ENCODE data around the gene ZMYND19.

The ZMYND19 gene

DNA sequence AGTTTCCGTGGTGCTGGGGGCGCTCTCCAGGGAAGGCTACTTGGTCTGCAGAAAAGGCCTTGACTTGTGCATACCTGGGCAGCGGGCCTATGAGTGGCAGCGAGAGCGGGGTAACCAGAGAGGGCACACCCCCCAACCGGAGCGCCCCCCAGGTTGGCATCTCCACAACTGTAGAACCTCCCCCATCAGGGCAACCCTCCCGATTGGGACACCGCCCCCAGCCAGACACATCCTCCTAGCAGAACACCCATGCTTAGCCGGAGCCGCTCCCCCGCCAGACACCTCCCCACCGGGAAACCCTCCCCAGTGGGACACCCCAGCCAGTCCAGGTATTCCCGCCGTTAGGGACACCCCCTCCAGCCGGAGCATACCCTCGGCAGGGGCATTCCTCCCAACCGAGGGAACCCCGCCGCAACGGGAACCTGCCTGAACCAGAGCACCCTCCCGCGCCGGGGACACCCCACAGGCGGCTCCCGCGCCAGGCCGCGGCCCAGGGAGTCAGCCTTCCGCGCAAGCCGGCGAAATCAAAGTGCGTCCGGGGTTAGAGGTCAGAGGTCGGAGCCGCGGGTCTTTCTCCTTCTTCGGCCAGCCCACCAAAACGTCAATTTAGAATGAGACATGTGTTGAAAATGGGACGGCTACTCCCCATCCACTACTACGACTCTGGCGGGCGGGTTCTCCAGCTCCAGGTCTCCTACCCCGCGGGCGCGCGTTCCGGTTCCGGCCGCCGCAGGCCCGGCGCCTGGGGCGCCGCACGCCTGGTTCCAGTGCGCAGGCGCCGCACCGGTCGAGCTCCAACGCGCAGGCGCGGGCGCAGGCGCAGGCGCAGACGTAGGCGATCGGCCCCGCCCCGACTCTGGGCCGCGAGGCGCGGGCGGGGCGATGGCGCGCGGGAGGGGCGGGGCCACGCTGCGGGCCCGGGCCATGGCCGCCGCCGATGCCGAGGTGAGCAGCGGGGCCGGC lies 28.1 kb upstream of the ZMYND19 start, which contains the start of gene EHMT1 (continued):
- TF ChIP-seq OVOL3 (tag by site-specific recombination; IDR thresholded peaks at IDR 0.05): 0 out of 2 replicates have a peak, but pooled peaks have one; percentile 40
- TF ChIP-seq, protein P1, sequence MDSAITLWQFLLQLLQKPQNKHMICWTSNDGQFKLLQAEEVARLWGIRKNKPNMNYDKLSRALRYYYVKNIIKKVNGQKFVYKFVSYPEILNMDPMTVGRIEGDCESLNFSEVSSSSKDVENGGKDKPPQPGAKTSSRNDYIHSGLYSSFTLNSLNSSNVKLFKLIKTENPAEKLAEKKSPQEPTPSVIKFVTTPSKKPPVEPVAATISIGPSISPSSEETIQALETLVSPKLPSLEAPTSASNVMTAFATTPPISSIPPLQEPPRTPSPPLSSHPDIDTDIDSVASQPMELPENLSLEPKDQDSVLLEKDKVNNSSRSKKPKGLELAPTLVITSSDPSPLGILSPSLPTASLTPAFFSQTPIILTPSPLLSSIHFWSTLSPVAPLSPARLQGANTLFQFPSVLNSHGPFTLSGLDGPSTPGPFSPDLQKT (IDR thresholded peaks at IDR 0.05; ENCODE audit: borderline replicate concordance, low read depth, low read length): no peak
- no peak for TF ChIP-seq ZNF112 (tag by site-specific recombination; IDR thresholded peaks at IDR 0.05)
- TF ChIP-seq, protein P2, sequence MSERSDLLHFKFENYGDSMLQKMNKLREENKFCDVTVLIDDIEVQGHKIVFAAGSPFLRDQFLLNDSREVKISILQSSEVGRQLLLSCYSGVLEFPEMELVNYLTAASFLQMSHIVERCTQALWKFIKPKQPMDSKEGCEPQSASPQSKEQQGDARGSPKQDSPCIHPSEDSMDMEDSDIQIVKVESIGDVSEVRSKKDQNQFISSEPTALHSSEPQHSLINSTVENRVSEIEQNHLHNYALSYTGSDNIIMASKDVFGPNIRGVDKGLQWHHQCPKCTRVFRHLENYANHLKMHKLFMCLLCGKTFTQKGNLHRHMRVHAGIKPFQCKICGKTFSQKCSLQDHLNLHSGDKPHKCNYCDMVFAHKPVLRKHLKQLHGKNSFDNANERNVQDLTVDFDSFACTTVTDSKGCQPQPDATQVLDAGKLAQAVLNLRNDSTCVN (tag by site-specific recombination; optimal IDR thresholded peaks at IDR 0.05): peak; percentile 86
- no peak for TF ChIP-seq ZNF560 (tag by site-specific recombination; IDR thresholded peaks at IDR 0.05; ENCODE audit: borderline replicate concordance)
- peak; percentile 56; the same call in 1 of the 2 replicates for TF ChIP-seq ZNF2 (tag by site-specific recombination; IDR thresholded peaks at IDR 0.05)
- peak; percentile 92 for TF ChIP-seq GLIS2 (tag by site-specific recombination; IDR thresholded peaks at IDR 0.05)
- TF ChIP-seq, protein P3, sequence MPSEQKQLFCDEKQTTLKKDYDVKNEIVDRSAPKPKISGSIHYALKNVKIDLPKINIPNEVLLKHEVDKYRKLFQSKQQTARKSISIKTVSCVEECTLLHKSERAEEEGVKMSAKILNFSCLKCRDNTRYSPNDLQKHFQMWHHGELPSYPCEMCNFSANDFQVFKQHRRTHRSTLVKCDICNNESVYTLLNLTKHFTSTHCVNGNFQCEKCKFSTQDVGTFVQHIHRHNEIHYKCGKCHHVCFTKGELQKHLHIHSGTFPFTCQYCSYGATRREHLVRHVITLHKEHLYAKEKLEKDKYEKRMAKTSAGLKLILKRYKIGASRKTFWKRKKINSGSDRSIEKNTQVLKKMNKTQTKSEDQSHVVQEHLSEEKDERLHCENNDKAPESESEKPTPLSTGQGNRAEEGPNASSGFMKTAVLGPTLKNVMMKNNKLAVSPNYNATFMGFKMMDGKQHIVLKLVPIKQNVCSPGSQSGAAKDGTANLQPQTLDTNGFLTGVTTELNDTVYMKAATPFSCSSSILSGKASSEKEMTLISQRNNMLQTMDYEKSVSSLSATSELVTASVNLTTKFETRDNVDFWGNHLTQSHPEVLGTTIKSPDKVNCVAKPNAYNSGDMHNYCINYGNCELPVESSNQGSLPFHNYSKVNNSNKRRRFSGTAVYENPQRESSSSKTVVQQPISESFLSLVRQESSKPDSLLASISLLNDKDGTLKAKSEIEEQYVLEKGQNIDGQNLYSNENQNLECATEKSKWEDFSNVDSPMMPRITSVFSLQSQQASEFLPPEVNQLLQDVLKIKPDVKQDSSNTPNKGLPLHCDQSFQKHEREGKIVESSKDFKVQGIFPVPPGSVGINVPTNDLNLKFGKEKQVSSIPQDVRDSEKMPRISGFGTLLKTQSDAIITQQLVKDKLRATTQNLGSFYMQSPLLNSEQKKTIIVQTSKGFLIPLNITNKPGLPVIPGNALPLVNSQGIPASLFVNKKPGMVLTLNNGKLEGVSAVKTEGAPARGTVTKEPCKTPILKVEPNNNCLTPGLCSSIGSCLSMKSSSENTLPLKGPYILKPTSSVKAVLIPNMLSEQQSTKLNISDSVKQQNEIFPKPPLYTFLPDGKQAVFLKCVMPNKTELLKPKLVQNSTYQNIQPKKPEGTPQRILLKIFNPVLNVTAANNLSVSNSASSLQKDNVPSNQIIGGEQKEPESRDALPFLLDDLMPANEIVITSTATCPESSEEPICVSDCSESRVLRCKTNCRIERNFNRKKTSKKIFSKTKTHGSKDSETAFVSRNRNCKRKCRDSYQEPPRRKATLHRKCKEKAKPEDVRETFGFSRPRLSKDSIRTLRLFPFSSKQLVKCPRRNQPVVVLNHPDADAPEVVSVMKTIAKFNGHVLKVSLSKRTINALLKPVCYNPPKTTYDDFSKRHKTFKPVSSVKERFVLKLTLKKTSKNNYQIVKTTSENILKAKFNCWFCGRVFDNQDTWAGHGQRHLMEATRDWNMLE (tag by site-specific recombination; conservative IDR thresholded peaks at IDR 0.05; ENCODE audit: low read depth): peak; percentile 89
- no peak for TF ChIP-seq ZNF266 (tag by site-specific recombination; IDR thresholded peaks at IDR 0.05; ENCODE audit: low read depth)
- no peak for TF ChIP-seq ZNF433 (tag by site-specific recombination; IDR thresholded peaks at IDR 0.05; ENCODE audit: low read depth)
- TF ChIP-seq ZNF624 (tag by site-specific recombination; IDR thresholded peaks at IDR 0.05): no peak
- TF ChIP-seq ZNF514 (tag by site-specific recombination; IDR thresholded peaks at IDR 0.05): no peak
- no peak for TF ChIP-seq PRDM1 (tag by site-specific recombination; IDR thresholded peaks at IDR 0.05)
- TF ChIP-seq FEZF1 (tag by site-specific recombination; IDR thresholded peaks at IDR 0.05): no peak
- no peak for TF ChIP-seq ZNF121 (tag by site-specific recombination; IDR thresholded peaks at IDR 0.05)
- TF ChIP-seq, protein P4, sequence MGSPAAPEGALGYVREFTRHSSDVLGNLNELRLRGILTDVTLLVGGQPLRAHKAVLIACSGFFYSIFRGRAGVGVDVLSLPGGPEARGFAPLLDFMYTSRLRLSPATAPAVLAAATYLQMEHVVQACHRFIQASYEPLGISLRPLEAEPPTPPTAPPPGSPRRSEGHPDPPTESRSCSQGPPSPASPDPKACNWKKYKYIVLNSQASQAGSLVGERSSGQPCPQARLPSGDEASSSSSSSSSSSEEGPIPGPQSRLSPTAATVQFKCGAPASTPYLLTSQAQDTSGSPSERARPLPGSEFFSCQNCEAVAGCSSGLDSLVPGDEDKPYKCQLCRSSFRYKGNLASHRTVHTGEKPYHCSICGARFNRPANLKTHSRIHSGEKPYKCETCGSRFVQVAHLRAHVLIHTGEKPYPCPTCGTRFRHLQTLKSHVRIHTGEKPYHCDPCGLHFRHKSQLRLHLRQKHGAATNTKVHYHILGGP (tag by site-specific recombination; IDR thresholded peaks at IDR 0.05): no peak
- no peak for TF ChIP-seq ZNF530 (tag by site-specific recombination; IDR thresholded peaks at IDR 0.05; ENCODE audit: low read depth)
- TF ChIP-seq ZNF610 (tag by site-specific recombination; IDR thresholded peaks at IDR 0.05; ENCODE audit: borderline replicate concordance): 0 out of 2 replicates have a peak, but pooled peaks have one; percentile 54
- TF ChIP-seq, protein P5, sequence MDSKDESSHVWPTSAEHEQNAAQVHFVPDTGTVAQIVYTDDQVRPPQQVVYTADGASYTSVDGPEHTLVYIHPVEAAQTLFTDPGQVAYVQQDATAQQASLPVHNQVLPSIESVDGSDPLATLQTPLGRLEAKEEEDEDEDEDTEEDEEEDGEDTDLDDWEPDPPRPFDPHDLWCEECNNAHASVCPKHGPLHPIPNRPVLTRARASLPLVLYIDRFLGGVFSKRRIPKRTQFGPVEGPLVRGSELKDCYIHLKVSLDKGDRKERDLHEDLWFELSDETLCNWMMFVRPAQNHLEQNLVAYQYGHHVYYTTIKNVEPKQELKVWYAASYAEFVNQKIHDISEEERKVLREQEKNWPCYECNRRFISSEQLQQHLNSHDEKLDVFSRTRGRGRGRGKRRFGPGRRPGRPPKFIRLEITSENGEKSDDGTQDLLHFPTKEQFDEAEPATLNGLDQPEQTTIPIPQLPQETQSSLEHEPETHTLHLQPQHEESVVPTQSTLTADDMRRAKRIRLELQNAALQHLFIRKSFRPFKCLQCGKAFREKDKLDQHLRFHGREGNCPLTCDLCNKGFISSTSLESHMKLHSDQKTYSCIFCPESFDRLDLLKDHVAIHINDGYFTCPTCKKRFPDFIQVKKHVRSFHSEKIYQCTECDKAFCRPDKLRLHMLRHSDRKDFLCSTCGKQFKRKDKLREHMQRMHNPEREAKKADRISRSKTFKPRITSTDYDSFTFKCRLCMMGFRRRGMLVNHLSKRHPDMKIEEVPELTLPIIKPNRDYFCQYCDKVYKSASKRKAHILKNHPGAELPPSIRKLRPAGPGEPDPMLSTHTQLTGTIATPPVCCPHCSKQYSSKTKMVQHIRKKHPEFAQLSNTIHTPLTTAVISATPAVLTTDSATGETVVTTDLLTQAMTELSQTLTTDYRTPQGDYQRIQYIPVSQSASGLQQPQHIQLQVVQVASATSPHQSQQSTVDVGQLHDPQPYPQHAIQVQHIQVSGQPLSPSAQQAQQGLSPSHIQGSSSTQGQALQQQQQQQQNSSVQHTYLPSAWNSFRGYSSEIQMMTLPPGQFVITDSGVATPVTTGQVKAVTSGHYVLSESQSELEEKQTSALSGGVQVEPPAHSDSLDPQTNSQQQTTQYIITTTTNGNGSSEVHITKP (tag by site-specific recombination; IDR thresholded peaks at IDR 0.05): peak; percentile 23
- TF ChIP-seq ZNF677 (tag by site-specific recombination; IDR thresholded peaks at IDR 0.05): no peak
- TF ChIP-seq ZNF571 (tag by site-specific recombination; IDR thresholded peaks at IDR 0.05): no peak
- peak; percentile 74 for TF ChIP-seq ZBTB8A (tag by site-specific recombination; IDR thresholded peaks at IDR 0.05)
- TF ChIP-seq, protein P6, sequence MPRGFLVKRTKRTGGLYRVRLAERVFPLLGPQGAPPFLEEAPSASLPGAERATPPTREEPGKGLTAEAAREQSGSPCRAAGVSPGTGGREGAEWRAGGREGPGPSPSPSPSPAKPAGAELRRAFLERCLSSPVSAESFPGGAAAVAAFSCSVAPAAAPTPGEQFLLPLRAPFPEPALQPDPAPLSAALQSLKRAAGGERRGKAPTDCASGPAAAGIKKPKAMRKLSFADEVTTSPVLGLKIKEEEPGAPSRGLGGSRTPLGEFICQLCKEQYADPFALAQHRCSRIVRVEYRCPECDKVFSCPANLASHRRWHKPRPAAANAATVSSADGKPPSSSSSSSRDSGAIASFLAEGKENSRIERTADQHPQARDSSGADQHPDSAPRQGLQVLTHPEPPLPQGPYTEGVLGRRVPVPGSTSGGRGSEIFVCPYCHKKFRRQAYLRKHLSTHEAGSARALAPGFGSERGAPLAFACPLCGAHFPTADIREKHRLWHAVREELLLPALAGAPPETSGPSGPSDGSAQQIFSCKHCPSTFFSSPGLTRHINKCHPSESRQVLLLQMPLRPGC (tag by site-specific recombination; IDR thresholded peaks at IDR 0.05): peak; percentile 38; the same call in 1 of the 2 replicates

Data from HEK293 (cell line).